OCI-LY7 (cell line): ENCODE measurements around the gene STK10. TPM values are rescaled to one million over a fixed set of nuclear protein-coding genes. Genes with fewer than 3 reads are reported as not detected.

Source experiments
- BruUV-seq: library from RNA; stranded (reverse); fragments of 400-500 nt; replicated peaks from 2 replicates; lab custom pipeline; 2021; lab: Mats Ljungman, UMichigan
- CTCF ChIA-PET: fragments of 300-600 bp; sonication (Branson Sonifier 250); formaldehyde crosslinking; loops from one replicate; lab custom pipeline; 2022; ENCODE audit warnings: antibody characterized with exemption; ENCODE audit not compliant: unreplicated experiment; lab: Charles Lee
- POLR2A ChIA-PET: fragments of 300-600 bp; sonication (Branson Sonifier 250); formaldehyde crosslinking; loops from one replicate; lab custom pipeline; 2022; ENCODE audit warnings: antibody characterized with exemption; lab: Charles Lee
- DNase-seq: peaks from one replicate; pipeline ENCODE4 v3.0.0-alpha.2; 2015; ENCODE audit warnings: low spot score
- H2AFZ ChIP-seq: fragments of 200-600 bp; sonication (generic), shearing (Covaris generic); 2 replicates; pipeline ENCODE4 v1.6.1; 2014; ENCODE audit warnings: mild to moderate bottlenecking, antibody characterized with exemption, low read length, moderate library complexity
- H3K27ac ChIP-seq: fragments of 200-600 bp; sonication (generic); 2 replicates; pipeline ENCODE4 v1.5.1; 2014; ENCODE audit warnings: mixed run types, low read depth, mild to moderate bottlenecking, moderate library complexity, low read length, inconsistent platforms; ENCODE audit not compliant: poor library complexity, severe bottlenecking
- H3K36me3 ChIP-seq: fragments of 200-600 bp; sonication (generic); 2 replicates; pipeline ENCODE4 v1.6.1; 2014; ENCODE audit warnings: mild to moderate bottlenecking, antibody characterized with exemption, low read length, moderate library complexity, mixed read lengths; ENCODE audit not compliant: insufficient read depth
- H3K4me1 ChIP-seq: fragments of 200-600 bp; sonication (generic); 2 replicates; pipeline ENCODE4 v1.5.1; 2014; ENCODE audit warnings: mild to moderate bottlenecking, low read length; ENCODE audit not compliant: insufficient read depth, poor library complexity, severe bottlenecking
- H3K4me2 ChIP-seq: fragments of 200-600 bp; sonication (generic); 2 replicates; pipeline ENCODE4 v1.6.1; 2014; ENCODE audit warnings: mild to moderate bottlenecking, low read length
- H3K4me3 ChIP-seq: fragments of 200-600 bp; sonication (generic); 2 replicates; pipeline ENCODE4 v1.5.1; 2014; ENCODE audit warnings: mild to moderate bottlenecking, low read depth, low read length; ENCODE audit not compliant: poor library complexity, severe bottlenecking
- H3K79me2 ChIP-seq: fragments of 200-600 bp; sonication (generic); 2 replicates; pipeline ENCODE4 v1.6.1; 2016; ENCODE audit warnings: low read depth, mild to moderate bottlenecking, low read length, moderate library complexity, mixed read lengths; ENCODE audit not compliant: insufficient read depth
- H3K9me2 ChIP-seq: fragments of 200-600 bp; sonication (generic); 2 replicates; pipeline ENCODE4 v1.6.1; 2016; ENCODE audit warnings: mild to moderate bottlenecking, low read length, mixed read lengths; ENCODE audit not compliant: insufficient read depth
- H3K9me3 ChIP-seq: fragments of 200-600 bp; sonication (generic); 2 replicates; pipeline ENCODE4 v1.6.1; 2014; ENCODE audit warnings: mild to moderate bottlenecking, mixed run types, low read length, mixed read lengths
- H4K20me1 ChIP-seq: fragments of 200-600 bp; sonication (generic); 2 replicates; pipeline ENCODE4 v1.6.1; 2014; ENCODE audit warnings: mild to moderate bottlenecking, antibody characterized with exemption, low read length, moderate library complexity, mixed read lengths; ENCODE audit not compliant: insufficient read depth
- CTCF ChIP-seq: fragments of 200-600 bp; sonication (generic); conservative IDR thresholded peaks from 2 replicates; pipeline ENCODE4 v1.5.1; 2014; ENCODE audit warnings: mild to moderate bottlenecking, antibody characterized with exemption, low read length, moderate library complexity, mixed read lengths
- EZH2phosphoT487 ChIP-seq: fragments of 200-600 bp; sonication (generic); IDR thresholded peaks from 2 replicates; pipeline ENCODE4 v1.6.1; 2018; ENCODE audit warnings: low read depth, borderline replicate concordance, mild to moderate bottlenecking, mixed run types, antibody characterized with exemption, low read length, moderate library complexity, mixed read lengths
- intact Hi-C: fragments of 100-400 bp; cut with micrococcal nuclease; formaldehyde crosslinking; loops from one replicate; pipeline ENCODE4 v1.10.0; 2022; ENCODE audit not compliant: unreplicated experiment
- total RNA-seq, 2 experiments: library from RNA; depleted of rRNA in 1 of 2; stranded (reverse); fragments of >200 nt in 1 of 2; shearing (Covaris generic) in 1 of 2; gene quantifications; 2 replicates each; pipeline ENCODE4 v1.2.3, GENCODE V29; 2014 to 2022

The STK10 gene
- total RNA-seq, 2 experiments from 2014 or later: 53.7 to 89.7 TPM

DNA sequence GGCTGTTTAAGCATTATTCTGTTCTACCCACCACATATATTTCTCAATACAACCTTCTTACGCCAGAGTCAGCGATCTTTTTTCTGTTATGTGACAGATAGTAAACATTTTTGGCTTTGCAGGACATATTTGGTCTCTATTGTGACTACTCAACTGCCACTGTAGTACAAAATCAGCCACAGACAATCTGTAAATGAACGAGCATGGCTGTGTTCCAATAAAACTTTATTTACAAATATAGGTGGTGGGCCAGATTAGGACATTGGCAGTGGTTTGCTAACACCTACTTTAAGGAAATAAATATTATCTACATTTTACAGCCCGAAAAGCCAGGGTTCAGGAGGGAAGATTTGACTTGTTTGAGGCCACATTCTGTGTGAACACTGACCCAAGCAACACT, 141.4 kb downstream of the STK10 start:
- TF ChIP-seq CTCF (no peak), EZH2phosphoT487 (no peak)
- Histone ChIP-seq H3K36me3 (peaks cover 35% of the 10 kb centered on the region), H3K27ac (no peak overlapping the region), H3K9me2 (no peaks in the 10 kb centered on the region), H4K20me1 (no peaks in the 10 kb centered on the region), H3K4me1 (no peaks in the 10 kb centered on the region), H2AFZ (no peak overlapping the region), H3K79me2 (no peaks in the 10 kb centered on the region), H3K4me2 (no peak overlapping the region), H3K9me3 (no peaks in the 10 kb centered on the region), H3K4me3 (no peak overlapping the region)
- POLR2A ChIA-PET: interaction anchor here (0.6 to 0.7 kb wide), 3 partner anchors 104 to 1433 kb away, joined by 3 to 4 read pairs (median 3); no protein-coding TSS in a partner anchor
- intact Hi-C loops: no loop called here
- DNase-seq: no peak
- no TSS peak for BruUV-seq
- CTCF ChIA-PET: no interaction called here

GRCh38 chr5:172045315-172045632, 142.8 kb downstream of the STK10 start:
- Histone ChIP-seq H4K20me1 (no peaks in the 10 kb centered on the region), H3K4me2 (no peak overlapping the region), H3K36me3 (peaks cover 27% of the 10 kb centered on the region)

More at GRCh38 chr5:172045315-172045632, 142.8 kb downstream of the STK10 start:
- POLR2A ChIA-PET: interaction anchor here (0.7 kb wide), 1 partner anchor 143 kb away, joined by 4 read pairs; no protein-coding TSS in a partner anchor
- TF ChIP-seq EZH2phosphoT487 (no peak), CTCF (no peak)
- H3K79me2 ChIP-seq: no peaks in the 10 kb centered on the region
- H3K27ac ChIP-seq: no peak overlapping the region
- intact Hi-C loops: no loop called here
- H2AFZ ChIP-seq: no peak overlapping the region
- BruUV-seq: no TSS peak
- CTCF ChIA-PET: no interaction called here
- H3K4me3 ChIP-seq: no peak overlapping the region
- no peaks in the 10 kb centered on the region for H3K9me2 ChIP-seq
- peaks cover 3% of the 10 kb centered on the region for H3K4me1 ChIP-seq
- no peaks in the 10 kb centered on the region for H3K9me3 ChIP-seq
- DNase-seq: no peak
